GM21717 (cell line): ENCODE results near the gene SEPTIN12.
A peak's percentile ranks its signal among the peaks of the same experiment; 100 is the strongest.

Experiments
- ATAC-seq: cut with Tn5 transposase; IDR thresholded peaks from one replicate; pipeline ENCODE4 v1.9.1; 2021; ENCODE audit warnings: mild to moderate bottlenecking, moderate library complexity; ENCODE audit not compliant: unreplicated experiment

SEPTIN12 gene

GRCh38 chr16:4734063-4734729 is 53.9 kb downstream of the SEPTIN12 start, which contains the start of the genes ANKS3 and DNAAF8:
ANKS3 (minus strand) TSS chr16:4734271; CDS start chr16:4730149, 4,122 bp downstream.
DNAAF8 (plus strand) TSS chr16:4734537; CDS start chr16:4736515, 1,978 bp downstream.
- peak; percentile 66 for ATAC-seq

GRCh38 chr16:4733747-4734062 is 54.4 kb downstream of the SEPTIN12 start:
- ATAC-seq = no peak

GRCh38 chr16:4733211-4733742 is 54.9 kb downstream of the SEPTIN12 start:
- no peak for ATAC-seq

GRCh38 chr16:4729876-4730275 is 58.3 kb downstream of the SEPTIN12 start:
- ATAC-seq = no peak

GRCh38 chr16:4728676-4729075 is 59.5 kb downstream of the SEPTIN12 start:
- no peak for ATAC-seq
